HepG2 (cell line): ENCODE results near the gene ELFN1. TPM values are rescaled to one million over a fixed set of nuclear protein-coding genes. Genes with fewer than 3 reads are reported as not detected.

Experiments used
- ATAC-seq: fragments of 200-7000 bp; cut with Tn5 transposase; 3 replicates; pipeline ENCODE4 v1.9.1; 2020; ENCODE audit warnings: mild to moderate bottlenecking, moderate library complexity
- BruUV-seq: library from RNA; stranded (reverse); fragments of 400-500 nt; replicated peaks from 2 replicates; lab custom pipeline; 2021; lab: Mats Ljungman, UMichigan
- CTCF ChIA-PET: fragments of 300-600 bp; formaldehyde crosslinking; extraction: SDS; loops from one replicate; lab custom pipeline; 2021; ENCODE audit warnings: low total read pairs, inconsistent platforms, low intra/inter-chr PET ratio; lab: Yijun Ruan, JAX
- POLR2A ChIA-PET: fragments of 350-600 bp; sonication (Branson Sonifier 250); formaldehyde crosslinking; loops from one replicate; lab custom pipeline; 2020; ENCODE audit warnings: antibody characterized with exemption, inconsistent platforms; lab: Yijun Ruan, JAX
- DNase-seq: peaks from one replicate; pipeline ENCODE4 v3.0.0-alpha.2; 2015; ENCODE audit warnings: low spot score
- FAIRE-seq: peaks from 3 replicates; lab custom pipeline; 2011; peaks lifted over from hg19 to GRCh38; lab: Jason Lieb, UNC
- H2AFZ ChIP-seq: one replicate; pipeline ENCODE4 v1.6.1; 2011; ENCODE audit warnings: low read length, inconsistent platforms
- H3K27ac ChIP-seq: fragments of 300-600 bp; 3 replicates; pipeline ENCODE4 v1.8.0; 2011; ENCODE audit warnings: mixed run types, mild to moderate bottlenecking, mixed read lengths, low read length, inconsistent platforms; ENCODE audit not compliant: insufficient read depth; ENCODE audit errors: extremely low read length
- H3K27me3 ChIP-seq, 2 experiments: fragments of 200-600 bp in 1 of 2; 2 replicates in 1 of 2; 3 replicates in 1 of 2; pipeline versions ENCODE4 v1.6.0 to v1.8.0; 2011; ENCODE audit warnings: low read length in 2 of 2, mild to moderate bottlenecking in 2 of 2, moderate library complexity in 2 of 2, inconsistent platforms in 1 of 2; ENCODE audit not compliant: insufficient read depth in 2 of 2, control insufficient read depth in 1 of 2
- H3K36me3 ChIP-seq, 2 experiments: fragments of 200-600 bp in 1 of 2; replicated peaks in 1 of 2; 2 replicates in 1 of 2; 3 replicates in 1 of 2; pipeline versions ENCODE4 v1.5.1 to v1.8.0; 2011; ENCODE audit warnings: low read length in 2 of 2, inconsistent platforms in 1 of 2; ENCODE audit not compliant: insufficient read depth in 2 of 2, control insufficient read depth in 1 of 2
- H3K4me1 ChIP-seq: 2 replicates; pipeline ENCODE4 v1.5.1; 2012; ENCODE audit warnings: low read length, inconsistent platforms; ENCODE audit not compliant: insufficient read depth
- H3K4me2 ChIP-seq: 2 replicates; pipeline ENCODE4 v1.6.0; 2011; ENCODE audit warnings: low read depth, low read length, inconsistent platforms
- H3K4me3 ChIP-seq, 3 experiments: fragments of 200-600 bp in 1 of 3; sonication (generic), shearing (Covaris generic) in 1 of 3; replicated peaks in 1 of 3; 2 replicates each; pipeline ENCODE4 v1.5.1; 2011 to 2016; ENCODE audit warnings: low read length in 3 of 3, inconsistent platforms in 2 of 3, low read depth in 2 of 3, mild to moderate bottlenecking in 2 of 3, control low read depth in 1 of 3, mixed read lengths in 1 of 3; ENCODE audit not compliant: insufficient read depth in 1 of 3
- H3K79me2 ChIP-seq: one replicate; pipeline ENCODE4 v1.6.1; 2011; ENCODE audit warnings: low read length, inconsistent platforms; ENCODE audit not compliant: insufficient read depth
- H3K9ac ChIP-seq: 2 replicates; pipeline ENCODE4 v1.6.0; 2011; ENCODE audit warnings: mild to moderate bottlenecking, low read depth, low read length, inconsistent platforms; ENCODE audit not compliant: insufficient read depth
- H3K9me3 ChIP-seq: 2 replicates; pipeline ENCODE4 v1.5.1; 2012; ENCODE audit warnings: mild to moderate bottlenecking, low read length
- H4K20me1 ChIP-seq: 2 replicates; pipeline ENCODE4 v1.6.0; 2011; ENCODE audit warnings: inconsistent platforms, mild to moderate bottlenecking, low read length, moderate library complexity; ENCODE audit not compliant: insufficient read depth
- ESRRA ChIP-seq: sonication (generic); formaldehyde crosslinking; IDR thresholded peaks from 2 replicates; pipeline ENCODE4 v1.5.1; 2020; ENCODE audit warnings: mild to moderate bottlenecking, low read depth, missing genetic modification reagents
- JUND ChIP-seq: sonication (generic); formaldehyde crosslinking; IDR thresholded peaks from 2 replicates; pipeline ENCODE4 v1.8.0; 2022; ENCODE audit warnings: mild to moderate bottlenecking, missing genetic modification reagents
- KAT2B ChIP-seq: fragments of 150-350 bp; IDR thresholded peaks from 2 replicates; pipeline ENCODE4 v1.6.1; 2014; ENCODE audit warnings: low read depth, low read length, borderline replicate concordance
- MED1 ChIP-seq: sonication (generic); formaldehyde crosslinking; IDR thresholded peaks from 2 replicates; pipeline ENCODE4 v1.4.0; 2020; ENCODE audit warnings: missing genetic modification reagents
- MLXIP ChIP-seq: sonication (generic); formaldehyde crosslinking; IDR thresholded peaks from 2 replicates; pipeline ENCODE4 v1.9.0; 2021; ENCODE audit warnings: missing genetic modification reagents, borderline replicate concordance
- RFX3 ChIP-seq: IDR thresholded peaks from 2 replicates; pipeline ENCODE4 v1.6.1; 2016; ENCODE audit warnings: missing biosample characterization, missing genetic modification reagents
- SMC3 ChIP-seq: IDR thresholded peaks from 2 replicates; pipeline ENCODE4 v1.6.1; 2011; ENCODE audit warnings: low read length, improper control_type of control experiment
- ZBTB21 ChIP-seq: sonication (generic); formaldehyde crosslinking; IDR thresholded peaks from 2 replicates; pipeline ENCODE4 v1.4.0; 2020; ENCODE audit warnings: missing genetic modification reagents
- ZBTB7B ChIP-seq: sonication (generic); formaldehyde crosslinking; IDR thresholded peaks from 2 replicates; pipeline ENCODE4 v1.4.0; 2020; ENCODE audit warnings: missing genetic modification reagents
- ZNF10 ChIP-seq: sonication (generic); formaldehyde crosslinking; IDR thresholded peaks from 2 replicates; pipeline ENCODE4 v1.4.0; 2020; ENCODE audit warnings: mild to moderate bottlenecking, low read depth, missing genetic modification reagents, borderline replicate concordance
- ZNF546 ChIP-seq: sonication (generic); formaldehyde crosslinking; conservative IDR thresholded peaks from 2 replicates; pipeline ENCODE4 v1.8.1; 2023; ENCODE audit warnings: mild to moderate bottlenecking, missing genetic modification reagents
- ZNF549 ChIP-seq: sonication (generic); formaldehyde crosslinking; IDR thresholded peaks from 2 replicates; pipeline ENCODE4 v1.5.0; 2020; ENCODE audit warnings: missing genetic modification reagents
- ZNF552 ChIP-seq: sonication (generic); formaldehyde crosslinking; IDR thresholded peaks from 2 replicates; pipeline ENCODE4 v1.9.0; 2022; ENCODE audit warnings: missing genetic modification reagents, mild to moderate bottlenecking, borderline replicate concordance
- ZNF710 ChIP-seq: sonication (generic); formaldehyde crosslinking; IDR thresholded peaks from 2 replicates; pipeline ENCODE4 v1.5.0; 2020; ENCODE audit warnings: mild to moderate bottlenecking, missing genetic modification reagents, borderline replicate concordance
- ZNF800 ChIP-seq: sonication (generic); formaldehyde crosslinking; IDR thresholded peaks from 2 replicates; pipeline ENCODE4 v1.4.0; 2020; ENCODE audit warnings: missing genetic modification reagents
- ZNF841 ChIP-seq: sonication (generic); formaldehyde crosslinking; IDR thresholded peaks from 2 replicates; pipeline ENCODE4 v1.8.1; 2023; ENCODE audit warnings: missing genetic modification reagents, borderline replicate concordance
- WGBS: methylation state at CpG from one replicate; pipeline ENCODE4 v1.1.6; 2017; ENCODE audit warnings: low lambda C conversion rate; 5-methylcytosine and 5-hydroxymethylcytosine counted together
- in situ Hi-C: cut with HindIII; loops from 2 replicates; pipeline ENCODE4 v1.10.0; 2017; ENCODE audit warnings: low pct_unique_long_range_greater_than_20kb; ENCODE audit not compliant: extremely low pct_ligation_motif_present
- intact Hi-C: fragments of 100-400 bp; cut with micrococcal nuclease; formaldehyde crosslinking; loops from one replicate; pipeline ENCODE4 v1.10.0; 2022; ENCODE audit not compliant: unreplicated experiment
- polyA plus RNA-seq, 8 experiments: library from polyadenylated mRNA; depleted of rRNA in 3 of 8; stranded (reverse) in 7 of 8; unstranded in 1 of 8; fragments of >200 nt; fragmentation: Illumina TruSeq in 4 of 8; extraction: Trizol in 4 of 8; gene quantifications; 2 replicates each; pipeline versions ENCODE4 v1.2.1 to v1.2.3, GENCODE V29; 2011 to 2016; ENCODE audit warnings: low read depth in 4 of 8, missing spikeins in 1 of 8, mixed read lengths in 1 of 8; ENCODE audit not compliant: insufficient read depth in 1 of 8
- total RNA-seq, 5 experiments: library from RNA; depleted of rRNA; stranded (reverse); fragments of >200 nt; fragmentation: Illumina TruSeq; extraction: Trizol; gene quantifications; 2 replicates each; pipeline ENCODE4 v1.2.3, GENCODE V29; 2016; ENCODE audit warnings: low read depth in 1 of 5

Gene ELFN1
- total and polyA plus RNA-seq, 2 of the 13 experiments (the other 11 are each of a cell fraction or from before 2014, with no cell fraction given) = 0.13 to 0.18 TPM

GRCh38 chr7:1650363-1651030 is 19.6 kb upstream of the ELFN1 start:
- 40% methylated on average over 2 of the region's 23 CpGs for WGBS
- no peak for DNase-seq
- POLR2A ChIA-PET = interaction anchor here (0.9 kb wide), 1 partner anchor 14 kb away, joined by 4 read pairs; no protein-coding TSS in a partner anchor
- Histone ChIP-seq H3K79me2 (no peaks in the 10 kb centered on the region), H4K20me1 (no peaks in the 10 kb centered on the region), H3K4me2 (peak overlapping the region; percentile 69), H3K27me3 (peaks cover 11 to 55% of the 10 kb centered on the region in 2 experiments), H3K27ac (no peak overlapping the region), H2AFZ (no peak overlapping the region), H3K36me3 (no peaks in the 10 kb centered on the region), H3K4me1 (peaks cover 48% of the 10 kb centered on the region), H3K9me3 (no peaks in the 10 kb centered on the region), H3K4me3 (peak overlapping the region in 1 of 3 experiments; percentile 65; a peak in 3 of 6 replicates), H3K9ac (no peak overlapping the region)
- peak; percentile 48 for ATAC-seq
- no TSS peak for BruUV-seq
- CTCF ChIA-PET = no interaction called here
- no peak for FAIRE-seq
- in situ Hi-C loops (no loop called here), intact Hi-C loops (no loop called here)
- TF ChIP-seq ESRRA (CRISPR knock-in tag) (no peak), ZBTB21 (CRISPR knock-in tag) (no peak), RFX3 (CRISPR knock-in tag) (no peak), MED1 (CRISPR knock-in tag) (no peak), ZNF710 (CRISPR knock-in tag) (no peak), MLXIP (no peak), SMC3 (no peak), ZNF549 (no peak), ZNF546 (0 out of 2 replicates have a peak, but pooled peaks have one; percentile 12), ZBTB7B (CRISPR knock-in tag) (no peak), ZNF10 (CRISPR knock-in tag) (no peak), KAT2B (no peak), ZNF552 (no peak), ZNF800 (CRISPR knock-in tag) (peak; percentile 32; the same call in 1 of the 2 replicates), ZNF841 (CRISPR knock-in tag) (no peak), JUND (CRISPR knock-in tag) (no peak)
